GM12875 (cell line): ENCODE data around the gene BRIP1.

Experiments used
- H3K4me3 ChIP-seq: one replicate; pipeline ENCODE4 v1.5.1; 2011; ENCODE audit warnings: low read depth, low read length, control low read depth
- TF ChIP-seq, protein P1 (sequence below): IDR thresholded peaks from 2 replicates; pipeline ENCODE4 v1.5.1; 2011; ENCODE audit warnings: low read depth, mild to moderate bottlenecking, control low read depth, inconsistent platforms, low read length, moderate library complexity, borderline replicate concordance; ENCODE audit not compliant: insufficient read depth

Gene BRIP1

DNA sequence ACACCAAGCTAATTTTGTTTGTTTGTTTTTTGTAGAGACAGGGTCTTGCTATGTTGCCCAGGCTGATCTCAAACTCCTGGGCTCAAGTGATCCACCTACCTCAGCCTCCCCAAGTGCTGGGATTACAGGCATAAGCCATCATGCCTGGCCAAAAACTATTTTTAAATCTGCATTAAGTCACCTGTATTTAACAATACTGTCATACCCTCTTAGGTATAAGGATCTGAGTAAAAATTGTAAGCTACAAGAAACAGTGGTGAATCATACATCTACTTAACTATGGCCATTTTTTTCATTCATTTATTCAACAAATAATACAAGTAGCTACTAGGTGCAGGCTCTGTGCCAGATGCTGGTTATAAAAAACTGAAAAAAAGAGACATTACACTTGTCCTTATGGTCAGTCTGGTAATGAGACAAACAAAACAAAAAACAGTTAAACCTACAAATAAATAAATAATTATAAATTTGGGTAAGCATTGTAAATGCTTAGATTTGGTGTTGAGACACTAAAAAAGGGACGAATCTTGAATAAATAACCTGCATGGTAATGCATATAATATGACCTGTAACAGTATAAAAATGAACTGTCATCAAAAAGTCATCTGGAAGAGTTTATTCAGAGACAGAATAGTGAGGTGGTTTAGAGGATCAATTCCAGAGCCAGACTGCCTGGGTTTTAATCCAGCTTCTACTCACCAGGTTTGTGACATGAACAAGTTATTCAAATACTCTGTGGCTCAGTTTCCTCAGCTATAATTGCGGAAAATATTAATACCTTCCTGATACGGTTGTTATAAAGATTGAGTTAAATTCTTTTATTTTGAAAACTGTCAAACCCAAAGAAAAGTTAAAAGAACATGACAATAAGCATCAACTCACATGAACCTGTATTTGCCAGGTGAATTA lies 26.8 kb downstream of the BRIP1 start:
- TF ChIP-seq, protein P1, sequence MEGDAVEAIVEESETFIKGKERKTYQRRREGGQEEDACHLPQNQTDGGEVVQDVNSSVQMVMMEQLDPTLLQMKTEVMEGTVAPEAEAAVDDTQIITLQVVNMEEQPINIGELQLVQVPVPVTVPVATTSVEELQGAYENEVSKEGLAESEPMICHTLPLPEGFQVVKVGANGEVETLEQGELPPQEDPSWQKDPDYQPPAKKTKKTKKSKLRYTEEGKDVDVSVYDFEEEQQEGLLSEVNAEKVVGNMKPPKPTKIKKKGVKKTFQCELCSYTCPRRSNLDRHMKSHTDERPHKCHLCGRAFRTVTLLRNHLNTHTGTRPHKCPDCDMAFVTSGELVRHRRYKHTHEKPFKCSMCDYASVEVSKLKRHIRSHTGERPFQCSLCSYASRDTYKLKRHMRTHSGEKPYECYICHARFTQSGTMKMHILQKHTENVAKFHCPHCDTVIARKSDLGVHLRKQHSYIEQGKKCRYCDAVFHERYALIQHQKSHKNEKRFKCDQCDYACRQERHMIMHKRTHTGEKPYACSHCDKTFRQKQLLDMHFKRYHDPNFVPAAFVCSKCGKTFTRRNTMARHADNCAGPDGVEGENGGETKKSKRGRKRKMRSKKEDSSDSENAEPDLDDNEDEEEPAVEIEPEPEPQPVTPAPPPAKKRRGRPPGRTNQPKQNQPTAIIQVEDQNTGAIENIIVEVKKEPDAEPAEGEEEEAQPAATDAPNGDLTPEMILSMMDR = no peak
- no peak overlapping the region for H3K4me3 ChIP-seq

DNA sequence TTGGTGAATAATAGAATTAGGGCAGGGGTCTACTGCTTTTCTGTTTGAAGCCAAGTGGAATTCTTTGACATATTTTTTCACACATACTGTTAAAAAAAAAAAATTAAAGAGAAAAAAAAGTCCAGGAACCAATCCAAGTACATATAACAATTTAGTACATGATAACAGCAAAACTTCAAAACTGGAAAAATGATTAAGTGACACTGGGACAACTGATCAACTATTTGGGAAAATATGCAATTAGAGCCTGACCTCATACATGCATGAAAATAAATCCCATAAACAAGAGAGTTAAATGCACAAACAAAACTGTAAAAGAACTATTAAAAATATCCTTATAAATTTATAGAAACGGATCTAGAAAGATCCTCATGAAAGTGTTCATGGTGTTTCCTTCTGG lies 27.7 kb downstream of the BRIP1 start:
- H3K4me3 ChIP-seq = no peak overlapping the region
- TF ChIP-seq, protein P1 = no peak

DNA sequence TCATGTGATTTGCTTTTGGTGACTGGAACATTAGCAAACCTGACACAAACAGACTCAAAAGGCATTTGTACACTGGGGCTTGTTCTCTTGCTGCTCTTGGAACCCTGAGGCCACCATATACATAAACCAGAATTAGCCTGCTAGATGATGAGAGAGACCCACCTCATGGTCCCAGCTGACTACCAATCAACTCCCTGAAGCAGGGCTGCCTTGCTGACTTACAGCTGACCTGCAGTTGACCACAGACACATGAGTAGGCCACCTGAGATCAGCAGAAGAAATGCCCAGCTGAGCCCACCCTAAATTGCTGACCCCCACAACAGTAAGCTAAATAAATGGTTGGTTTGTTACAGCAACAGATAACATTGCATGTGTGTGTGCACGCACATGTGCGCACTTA lies 28.7 kb downstream of the BRIP1 start:
- H3K4me3 ChIP-seq = no peak overlapping the region
- TF ChIP-seq, protein P1 = no peak

DNA sequence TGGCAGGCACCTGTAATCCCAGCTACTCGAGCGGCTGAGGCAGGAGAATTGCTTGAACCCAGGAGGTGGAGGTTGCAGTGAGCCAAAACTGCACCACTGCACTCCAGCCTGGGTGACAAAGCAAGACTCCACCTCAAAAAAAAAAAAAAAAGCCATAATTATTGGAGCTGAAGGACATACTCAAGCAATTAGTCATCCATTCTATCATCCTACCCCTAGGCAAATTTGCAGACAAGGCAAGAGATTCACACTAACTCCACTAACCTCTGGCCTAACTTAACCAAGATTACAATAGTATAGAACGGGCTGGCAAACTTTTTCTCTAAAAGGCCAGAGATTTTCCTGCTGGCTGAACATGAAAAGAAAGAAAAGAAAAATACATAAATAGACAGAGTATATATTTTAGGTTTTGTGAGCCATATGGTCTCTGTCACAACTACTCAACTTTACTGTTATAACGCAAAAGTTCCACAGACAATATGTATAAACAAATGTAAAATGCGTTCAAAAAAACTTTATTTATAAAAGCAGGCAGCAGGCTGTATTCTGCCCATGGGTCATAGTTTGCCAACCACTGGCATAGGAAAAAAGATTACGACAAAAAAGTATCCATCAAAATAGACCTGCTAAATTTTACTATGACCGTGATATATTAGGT lies 29.7 kb downstream of the BRIP1 start:
- TF ChIP-seq, protein P1 = no peak
- H3K4me3 ChIP-seq = no peak overlapping the region

DNA sequence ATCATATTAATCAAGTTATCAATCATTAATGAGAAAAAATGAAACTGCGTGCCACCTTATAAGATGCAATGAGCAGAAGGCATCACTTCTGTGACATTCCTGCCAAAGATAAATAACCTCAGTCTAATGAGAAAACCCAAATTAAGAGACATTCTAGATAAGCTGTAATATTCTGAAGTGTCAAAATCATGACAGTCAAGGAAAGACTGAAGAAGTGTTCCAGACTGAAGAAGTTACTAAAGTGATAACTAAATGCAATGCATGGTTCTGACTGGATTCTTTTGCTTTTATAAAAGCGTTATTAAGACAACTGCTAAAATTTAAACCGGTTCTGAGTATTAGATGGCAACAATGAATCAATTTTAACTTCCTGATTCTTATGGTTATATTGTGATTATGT lies 30.9 kb downstream of the BRIP1 start:
- no peak overlapping the region for H3K4me3 ChIP-seq
- TF ChIP-seq, protein P1 = no peak

DNA sequence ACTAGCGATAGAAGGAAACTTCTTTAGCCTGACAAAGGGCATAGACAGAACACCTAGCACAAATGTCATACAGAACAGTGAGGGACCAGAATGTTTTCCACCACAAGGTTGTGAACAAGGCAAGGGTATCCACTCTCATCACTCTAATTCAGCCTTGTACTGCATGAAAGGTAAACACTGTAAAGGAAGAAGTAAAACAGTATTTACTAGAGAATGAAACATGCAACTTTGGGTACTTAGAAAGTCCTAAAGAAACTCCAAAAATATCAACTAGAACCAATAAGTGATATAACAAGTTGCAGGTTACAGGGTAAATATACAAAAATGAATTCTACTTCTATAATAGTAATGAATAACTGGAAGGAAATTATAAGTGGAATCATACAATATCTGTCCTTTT lies 32.2 kb downstream of the BRIP1 start:
- TF ChIP-seq, protein P1 = no peak
- no peak overlapping the region for H3K4me3 ChIP-seq
